ENCODE data around the gene ATRAID. TPM values are rescaled to one million over a fixed set of nuclear protein-coding genes. Genes with fewer than 3 reads are reported as not detected.

ATRAID gene
- total and polyA plus RNA-seq, 2 experiments from 2014 or later = 129 to 154 TPM

DNA sequence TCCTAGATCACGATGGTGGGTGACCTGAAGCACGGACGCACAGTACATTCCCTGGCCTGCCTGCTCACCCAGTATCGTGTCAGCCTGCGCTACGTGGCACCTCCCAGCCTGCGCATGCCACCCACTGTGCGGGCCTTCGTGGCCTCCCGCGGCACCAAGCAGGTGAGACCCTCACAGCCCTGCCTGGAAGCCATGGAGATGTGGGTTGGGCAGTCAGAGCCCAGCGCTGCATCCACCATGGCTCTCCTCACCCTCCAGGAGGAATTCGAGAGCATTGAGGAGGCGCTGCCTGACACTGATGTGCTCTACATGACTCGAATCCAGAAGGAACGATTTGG lies 30.7 kb downstream of the ATRAID start:
- no peaks in the 10 kb centered on the region; the same call in none of the 2 replicates for H4K20me1 ChIP-seq (replicated peaks; ENCODE audit: insufficient read depth)
- H3K4me1 ChIP-seq (ENCODE audit: insufficient read depth) = no peaks in the 10 kb centered on the region
- Mint-ChIP-seq H3K27me3 (ENCODE audit: insufficient read depth, low read depth, poor library complexity) (peaks cover 20% of the 10 kb centered on the region), H3K4me1 (no peaks in the 10 kb centered on the region), H3K36me3 (ENCODE audit: low read depth) (peaks cover 72% of the 10 kb centered on the region), H3K4me3 (no peak overlapping the region), H3K27ac (no peak overlapping the region), H3K9me3 (no peaks in the 10 kb centered on the region; the same call in 2 of the 3 replicates)
- no peak overlapping the region for H3K27ac ChIP-seq (ENCODE audit: low read depth)
- DNase-seq (ENCODE audit: low spot score) = no peak
- no peak overlapping the region for H3K4me2 ChIP-seq
- TF ChIP-seq, protein P1, sequence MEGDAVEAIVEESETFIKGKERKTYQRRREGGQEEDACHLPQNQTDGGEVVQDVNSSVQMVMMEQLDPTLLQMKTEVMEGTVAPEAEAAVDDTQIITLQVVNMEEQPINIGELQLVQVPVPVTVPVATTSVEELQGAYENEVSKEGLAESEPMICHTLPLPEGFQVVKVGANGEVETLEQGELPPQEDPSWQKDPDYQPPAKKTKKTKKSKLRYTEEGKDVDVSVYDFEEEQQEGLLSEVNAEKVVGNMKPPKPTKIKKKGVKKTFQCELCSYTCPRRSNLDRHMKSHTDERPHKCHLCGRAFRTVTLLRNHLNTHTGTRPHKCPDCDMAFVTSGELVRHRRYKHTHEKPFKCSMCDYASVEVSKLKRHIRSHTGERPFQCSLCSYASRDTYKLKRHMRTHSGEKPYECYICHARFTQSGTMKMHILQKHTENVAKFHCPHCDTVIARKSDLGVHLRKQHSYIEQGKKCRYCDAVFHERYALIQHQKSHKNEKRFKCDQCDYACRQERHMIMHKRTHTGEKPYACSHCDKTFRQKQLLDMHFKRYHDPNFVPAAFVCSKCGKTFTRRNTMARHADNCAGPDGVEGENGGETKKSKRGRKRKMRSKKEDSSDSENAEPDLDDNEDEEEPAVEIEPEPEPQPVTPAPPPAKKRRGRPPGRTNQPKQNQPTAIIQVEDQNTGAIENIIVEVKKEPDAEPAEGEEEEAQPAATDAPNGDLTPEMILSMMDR (conservative IDR thresholded peaks at IDR 0.05; ENCODE audit: low read depth in 2 of 2) = no peak
- TF ChIP-seq, protein P2, sequence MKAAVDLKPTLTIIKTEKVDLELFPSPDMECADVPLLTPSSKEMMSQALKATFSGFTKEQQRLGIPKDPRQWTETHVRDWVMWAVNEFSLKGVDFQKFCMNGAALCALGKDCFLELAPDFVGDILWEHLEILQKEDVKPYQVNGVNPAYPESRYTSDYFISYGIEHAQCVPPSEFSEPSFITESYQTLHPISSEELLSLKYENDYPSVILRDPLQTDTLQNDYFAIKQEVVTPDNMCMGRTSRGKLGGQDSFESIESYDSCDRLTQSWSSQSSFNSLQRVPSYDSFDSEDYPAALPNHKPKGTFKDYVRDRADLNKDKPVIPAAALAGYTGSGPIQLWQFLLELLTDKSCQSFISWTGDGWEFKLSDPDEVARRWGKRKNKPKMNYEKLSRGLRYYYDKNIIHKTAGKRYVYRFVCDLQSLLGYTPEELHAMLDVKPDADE (IDR thresholded peaks at IDR 0.05) = no peak
- TF ChIP-seq EZH2 (IDR thresholded peaks at IDR 0.05; ENCODE audit: low read depth, unreplicated experiment) (no peak), ZNF114 (CRISPR knock-in tag; IDR thresholded peaks at IDR 0.05) (no peak), ZNF331 (CRISPR knock-in tag; IDR thresholded peaks at IDR 0.05; ENCODE audit: low read depth) (no peak), POLR2AphosphoS5 (IDR thresholded peaks at IDR 0.05; ENCODE audit: low read depth) (no peak), STAT1 (IDR thresholded peaks at IDR 0.05; ENCODE audit: unreplicated experiment) (no peak), CREB1 (CRISPR knock-in tag; IDR thresholded peaks at IDR 0.05; ENCODE audit: low read depth) (no peak), JUNB (IDR thresholded peaks at IDR 0.05; ENCODE audit: unreplicated experiment) (no peak), NANOG (IDR thresholded peaks at IDR 0.05; ENCODE audit: borderline replicate concordance) (no peak), EZH2phosphoT487 (IDR thresholded peaks at IDR 0.05; ENCODE audit: unreplicated experiment) (no peak)
- TF ChIP-seq, protein P3, sequence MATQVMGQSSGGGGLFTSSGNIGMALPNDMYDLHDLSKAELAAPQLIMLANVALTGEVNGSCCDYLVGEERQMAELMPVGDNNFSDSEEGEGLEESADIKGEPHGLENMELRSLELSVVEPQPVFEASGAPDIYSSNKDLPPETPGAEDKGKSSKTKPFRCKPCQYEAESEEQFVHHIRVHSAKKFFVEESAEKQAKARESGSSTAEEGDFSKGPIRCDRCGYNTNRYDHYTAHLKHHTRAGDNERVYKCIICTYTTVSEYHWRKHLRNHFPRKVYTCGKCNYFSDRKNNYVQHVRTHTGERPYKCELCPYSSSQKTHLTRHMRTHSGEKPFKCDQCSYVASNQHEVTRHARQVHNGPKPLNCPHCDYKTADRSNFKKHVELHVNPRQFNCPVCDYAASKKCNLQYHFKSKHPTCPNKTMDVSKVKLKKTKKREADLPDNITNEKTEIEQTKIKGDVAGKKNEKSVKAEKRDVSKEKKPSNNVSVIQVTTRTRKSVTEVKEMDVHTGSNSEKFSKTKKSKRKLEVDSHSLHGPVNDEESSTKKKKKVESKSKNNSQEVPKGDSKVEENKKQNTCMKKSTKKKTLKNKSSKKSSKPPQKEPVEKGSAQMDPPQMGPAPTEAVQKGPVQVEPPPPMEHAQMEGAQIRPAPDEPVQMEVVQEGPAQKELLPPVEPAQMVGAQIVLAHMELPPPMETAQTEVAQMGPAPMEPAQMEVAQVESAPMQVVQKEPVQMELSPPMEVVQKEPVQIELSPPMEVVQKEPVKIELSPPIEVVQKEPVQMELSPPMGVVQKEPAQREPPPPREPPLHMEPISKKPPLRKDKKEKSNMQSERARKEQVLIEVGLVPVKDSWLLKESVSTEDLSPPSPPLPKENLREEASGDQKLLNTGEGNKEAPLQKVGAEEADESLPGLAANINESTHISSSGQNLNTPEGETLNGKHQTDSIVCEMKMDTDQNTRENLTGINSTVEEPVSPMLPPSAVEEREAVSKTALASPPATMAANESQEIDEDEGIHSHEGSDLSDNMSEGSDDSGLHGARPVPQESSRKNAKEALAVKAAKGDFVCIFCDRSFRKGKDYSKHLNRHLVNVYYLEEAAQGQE (IDR thresholded peaks at IDR 0.05; ENCODE audit: unreplicated experiment) = no peak
- TF ChIP-seq, protein P4, sequence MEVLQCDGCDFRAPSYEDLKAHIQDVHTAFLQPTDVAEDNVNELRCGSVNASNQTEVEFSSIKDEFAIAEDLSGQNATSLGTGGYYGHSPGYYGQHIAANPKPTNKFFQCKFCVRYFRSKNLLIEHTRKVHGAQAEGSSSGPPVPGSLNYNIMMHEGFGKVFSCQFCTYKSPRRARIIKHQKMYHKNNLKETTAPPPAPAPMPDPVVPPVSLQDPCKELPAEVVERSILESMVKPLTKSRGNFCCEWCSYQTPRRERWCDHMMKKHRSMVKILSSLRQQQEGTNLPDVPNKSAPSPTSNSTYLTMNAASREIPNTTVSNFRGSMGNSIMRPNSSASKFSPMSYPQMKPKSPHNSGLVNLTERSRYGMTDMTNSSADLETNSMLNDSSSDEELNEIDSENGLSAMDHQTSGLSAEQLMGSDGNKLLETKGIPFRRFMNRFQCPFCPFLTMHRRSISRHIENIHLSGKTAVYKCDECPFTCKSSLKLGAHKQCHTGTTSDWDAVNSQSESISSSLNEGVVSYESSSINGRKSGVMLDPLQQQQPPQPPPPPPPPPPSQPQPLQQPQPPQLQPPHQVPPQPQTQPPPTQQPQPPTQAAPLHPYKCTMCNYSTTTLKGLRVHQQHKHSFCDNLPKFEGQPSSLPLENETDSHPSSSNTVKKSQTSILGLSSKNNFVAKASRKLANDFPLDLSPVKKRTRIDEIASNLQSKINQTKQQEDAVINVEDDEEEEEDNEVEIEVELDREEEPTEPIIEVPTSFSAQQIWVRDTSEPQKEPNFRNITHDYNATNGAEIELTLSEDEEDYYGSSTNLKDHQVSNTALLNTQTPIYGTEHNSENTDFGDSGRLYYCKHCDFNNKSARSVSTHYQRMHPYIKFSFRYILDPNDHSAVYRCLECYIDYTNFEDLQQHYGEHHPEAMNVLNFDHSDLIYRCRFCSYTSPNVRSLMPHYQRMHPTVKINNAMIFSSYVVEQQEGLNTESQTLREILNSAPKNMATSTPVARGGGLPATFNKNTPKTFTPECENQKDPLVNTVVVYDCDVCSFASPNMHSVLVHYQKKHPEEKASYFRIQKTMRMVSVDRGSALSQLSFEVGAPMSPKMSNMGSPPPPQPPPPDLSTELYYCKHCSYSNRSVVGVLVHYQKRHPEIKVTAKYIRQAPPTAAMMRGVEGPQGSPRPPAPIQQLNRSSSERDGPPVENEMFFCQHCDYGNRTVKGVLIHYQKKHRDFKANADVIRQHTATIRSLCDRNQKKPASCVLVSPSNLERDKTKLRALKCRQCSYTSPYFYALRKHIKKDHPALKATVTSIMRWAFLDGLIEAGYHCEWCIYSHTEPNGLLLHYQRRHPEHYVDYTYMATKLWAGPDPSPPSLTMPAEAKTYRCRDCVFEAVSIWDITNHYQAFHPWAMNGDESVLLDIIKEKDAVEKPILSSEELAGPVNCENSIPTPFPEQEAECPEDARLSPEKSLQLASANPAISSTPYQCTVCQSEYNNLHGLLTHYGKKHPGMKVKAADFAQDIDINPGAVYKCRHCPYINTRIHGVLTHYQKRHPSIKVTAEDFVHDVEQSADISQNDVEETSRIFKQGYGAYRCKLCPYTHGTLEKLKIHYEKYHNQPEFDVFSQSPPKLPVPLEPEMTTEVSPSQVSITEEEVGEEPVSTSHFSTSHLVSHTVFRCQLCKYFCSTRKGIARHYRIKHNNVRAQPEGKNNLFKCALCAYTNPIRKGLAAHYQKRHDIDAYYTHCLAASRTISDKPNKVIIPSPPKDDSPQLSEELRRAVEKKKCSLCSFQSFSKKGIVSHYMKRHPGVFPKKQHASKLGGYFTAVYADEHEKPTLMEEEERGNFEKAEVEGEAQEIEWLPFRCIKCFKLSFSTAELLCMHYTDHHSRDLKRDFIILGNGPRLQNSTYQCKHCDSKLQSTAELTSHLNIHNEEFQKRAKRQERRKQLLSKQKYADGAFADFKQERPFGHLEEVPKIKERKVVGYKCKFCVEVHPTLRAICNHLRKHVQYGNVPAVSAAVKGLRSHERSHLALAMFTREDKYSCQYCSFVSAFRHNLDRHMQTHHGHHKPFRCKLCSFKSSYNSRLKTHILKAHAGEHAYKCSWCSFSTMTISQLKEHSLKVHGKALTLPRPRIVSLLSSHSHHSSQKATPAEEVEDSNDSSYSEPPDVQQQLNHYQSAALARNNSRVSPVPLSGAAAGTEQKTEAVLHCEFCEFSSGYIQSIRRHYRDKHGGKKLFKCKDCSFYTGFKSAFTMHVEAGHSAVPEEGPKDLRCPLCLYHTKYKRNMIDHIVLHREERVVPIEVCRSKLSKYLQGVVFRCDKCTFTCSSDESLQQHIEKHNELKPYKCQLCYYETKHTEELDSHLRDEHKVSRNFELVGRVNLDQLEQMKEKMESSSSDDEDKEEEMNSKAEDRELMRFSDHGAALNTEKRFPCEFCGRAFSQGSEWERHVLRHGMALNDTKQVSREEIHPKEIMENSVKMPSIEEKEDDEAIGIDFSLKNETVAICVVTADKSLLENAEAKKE (CRISPR knock-in tag; IDR thresholded peaks at IDR 0.05) = no peak
- no peaks in the 10 kb centered on the region for H3K9me2 ChIP-seq (ENCODE audit: insufficient read depth)
- H2AFZ ChIP-seq = no peak overlapping the region
- H3K4me3 ChIP-seq = no peak overlapping the region
- no peaks in the 10 kb centered on the region for H3K27me3 ChIP-seq (ENCODE audit: insufficient read depth)
- peaks cover 7% of the 10 kb centered on the region; the same call in 1 of the 2 replicates for H3F3A ChIP-seq (replicated peaks; ENCODE audit: low read depth)
- no peaks in the 10 kb centered on the region for H3K79me2 ChIP-seq (replicated peaks; ENCODE audit: insufficient read depth)
- H3K36me3 ChIP-seq (ENCODE audit: insufficient read depth) = peaks cover 37% of the 10 kb centered on the region
- ATAC-seq = no peak

All from GM23338 (cell line).